PC-9 (cell line): ENCODE measurements around the gene HOXD11. TPM values are rescaled to one million over a fixed set of nuclear protein-coding genes. Genes with fewer than 3 reads are reported as not detected.

Source experiments
- BruUV-seq: library from RNA; stranded (reverse); fragments of 400-500 nt; replicated peaks from 2 replicates; lab custom pipeline; 2021; lab: Mats Ljungman, UMichigan
- CTCF ChIA-PET: fragments of 300-600 bp; sonication (Branson Sonifier 250); formaldehyde crosslinking; loops from one replicate; lab custom pipeline; 2022; ENCODE audit warnings: antibody characterized with exemption; lab: Charles Lee
- POLR2A ChIA-PET: fragments of 300-600 bp; sonication (Branson Sonifier 250); formaldehyde crosslinking; loops from one replicate; lab custom pipeline; 2022; ENCODE audit warnings: antibody characterized with exemption; ENCODE audit not compliant: unreplicated experiment; lab: Charles Lee
- DNase-seq, 2 experiments: peaks; one replicate each; pipeline versions ENCODE4 v3.0.0 to v3.0.0-alpha.2; 2015 to 2022; ENCODE audit warnings: mixed read lengths in 1 of 2
- H2AFZ ChIP-seq: fragments of 200-600 bp; sonication (generic); 2 replicates; pipeline ENCODE4 v1.8.1; 2017; ENCODE audit warnings: antibody characterized with exemption
- H3F3A ChIP-seq: fragments of 200-600 bp; sonication (generic); 2 replicates; pipeline ENCODE4 v1.8.1; 2017; ENCODE audit warnings: antibody characterized with exemption, mild to moderate bottlenecking, low read depth; ENCODE audit not compliant: insufficient read depth
- H3K27ac ChIP-seq: fragments of 200-600 bp; sonication (generic); 2 replicates; pipeline ENCODE4 v1.6.1; 2016; ENCODE audit warnings: mixed run types
- H3K27me3 ChIP-seq: fragments of 200-600 bp; sonication (generic); 2 replicates; pipeline ENCODE4 v1.6.1; 2016; ENCODE audit warnings: low read depth, mixed run types; ENCODE audit not compliant: insufficient read depth
- H3K36me3 ChIP-seq: fragments of 200-600 bp; sonication (generic); 2 replicates; pipeline ENCODE4 v1.6.1; 2016; ENCODE audit warnings: low read depth, mixed run types
- H3K4me1 ChIP-seq: fragments of 200-600 bp; sonication (generic); replicated peaks from 2 replicates; pipeline ENCODE4 v1.6.1; 2016; ENCODE audit warnings: mixed run types; ENCODE audit not compliant: insufficient read depth
- H3K4me2 ChIP-seq: fragments of 200-600 bp; sonication (generic); 2 replicates; pipeline ENCODE4 v1.6.1; 2017; ENCODE audit warnings: mixed run types
- H3K4me3 ChIP-seq: fragments of 200-600 bp; sonication (generic); 2 replicates; pipeline ENCODE4 v1.6.1; 2016; ENCODE audit warnings: mixed run types
- H3K79me2 ChIP-seq: fragments of 200-600 bp; sonication (generic); 2 replicates; pipeline ENCODE4 v1.6.1; 2017; ENCODE audit warnings: low read depth, mixed run types
- H3K9me2 ChIP-seq: fragments of 200-600 bp; sonication (generic); 2 replicates; pipeline ENCODE4 v1.8.1; 2017; ENCODE audit warnings: mild to moderate bottlenecking; ENCODE audit not compliant: insufficient read depth
- H3K9me3 ChIP-seq: fragments of 200-600 bp; sonication (generic); 2 replicates; pipeline ENCODE4 v1.8.1; 2016; ENCODE audit warnings: low read depth; ENCODE audit not compliant: insufficient read depth
- H4K20me1 ChIP-seq: fragments of 200-600 bp; sonication (generic); 2 replicates; pipeline ENCODE4 v1.8.1; 2017; ENCODE audit not compliant: insufficient read depth
- CTCF ChIP-seq: fragments of 200-600 bp; sonication (generic); conservative IDR thresholded peaks from 2 replicates; pipeline ENCODE4 v1.6.1; 2017; ENCODE audit warnings: mixed run types, antibody characterized with exemption, mild to moderate bottlenecking, moderate library complexity
- EZH2 ChIP-seq: fragments of 200-600 bp; sonication (generic); IDR thresholded peaks from 2 replicates; pipeline ENCODE4 v1.8.0; 2017; ENCODE audit warnings: antibody characterized with exemption, low read depth
- intact Hi-C: fragments of 100-400 bp; cut with micrococcal nuclease; formaldehyde crosslinking; loops from one replicate; pipeline ENCODE4 v1.10.0; 2022; ENCODE audit not compliant: unreplicated experiment
- total RNA-seq: library from RNA; stranded (reverse); gene quantifications from 2 replicates; pipeline ENCODE4 v1.2.3, GENCODE V29; 2021

HOXD11 gene
- total RNA-seq, 1 experiment from 2014 or later = not detected

GRCh38 chr2:176140513-176141317 lies 33.6 kb downstream of the HOXD11 start:
- no peak overlapping the region for H3K27ac ChIP-seq
- H3K36me3 ChIP-seq = no peaks in the 10 kb centered on the region
- no peak overlapping the region for H2AFZ ChIP-seq
- H3K4me3 ChIP-seq = no peak overlapping the region
- no peaks in the 10 kb centered on the region for H3K9me2 ChIP-seq
- ChIA-PET CTCF (interaction anchor here (0.6 to 1.7 kb wide), 9 partner anchors 254 to 594 kb away, joined by 4 to 23 read pairs (median 6); no protein-coding TSS in a partner anchor), POLR2A (interaction anchor here (0.7 kb wide), 1 partner anchor 1007 kb away, joined by 3 read pairs; no protein-coding TSS in a partner anchor)
- H3F3A ChIP-seq = no peaks in the 10 kb centered on the region
- DNase-seq = peak in 1 of 2 experiments; percentile 60
- intact Hi-C loops = loop anchor here (2.0 to 5.0 kb wide), 2 partner anchors 414 to 1007 kb away; no protein-coding TSS in a partner anchor
- no peaks in the 10 kb centered on the region for H3K4me1 ChIP-seq
- H3K9me3 ChIP-seq = no peaks in the 10 kb centered on the region
- H3K4me2 ChIP-seq = no peak overlapping the region
- peaks cover 29% of the 10 kb centered on the region; the same call in 1 of the 2 replicates for H3K27me3 ChIP-seq
- BruUV-seq = no TSS peak
- TF ChIP-seq EZH2 (no peak), CTCF (peak; percentile 44)
- H4K20me1 ChIP-seq = no peaks in the 10 kb centered on the region
- no peaks in the 10 kb centered on the region for H3K79me2 ChIP-seq

- no peaks in the 10 kb centered on the region for H3K9me2 ChIP-seq
- no peak overlapping the region for H3K4me2 ChIP-seq
- CTCF ChIA-PET = no interaction called here
- H3K79me2 ChIP-seq = no peaks in the 10 kb centered on the region
- H4K20me1 ChIP-seq = no peaks in the 10 kb centered on the region
- BruUV-seq = no TSS peak
- intact Hi-C loops = loop anchor here (5.0 kb wide), 1 partner anchor 1005 kb away; no protein-coding TSS in a partner anchor
- no peak for DNase-seq
- no peaks in the 10 kb centered on the region for H3K9me3 ChIP-seq
- H3K36me3 ChIP-seq = no peaks in the 10 kb centered on the region
- H3K4me1 ChIP-seq = no peaks in the 10 kb centered on the region
- peaks cover 45% of the 10 kb centered on the region for H3K27me3 ChIP-seq
- no peaks in the 10 kb centered on the region for H3F3A ChIP-seq
- H3K27ac ChIP-seq = no peak overlapping the region
- no peak for TF ChIP-seq CTCF
- no peak for TF ChIP-seq EZH2
- no peak overlapping the region for H3K4me3 ChIP-seq
- no peak overlapping the region for H2AFZ ChIP-seq
- POLR2A ChIA-PET = no interaction called here
Observed at GRCh38 chr2:176142281-176142680, 35.2 kb downstream of the HOXD11 start.

GRCh38 chr2:176145085-176145969 lies 38.2 kb downstream of the HOXD11 start:
- no peak for TF ChIP-seq EZH2
- TF ChIP-seq CTCF = no peak
- no TSS peak for BruUV-seq
- CTCF ChIA-PET = interaction anchor here (2.0 kb wide), 1 partner anchor 509 kb away, joined by 6 read pairs; no protein-coding TSS in a partner anchor

More at GRCh38 chr2:176145085-176145969, 38.2 kb downstream of the HOXD11 start:
- Histone ChIP-seq H3K4me1 (no peaks in the 10 kb centered on the region), H3K4me2 (no peak overlapping the region), H3K27me3 (peaks cover 68% of the 10 kb centered on the region), H3K27ac (no peak overlapping the region), H3K4me3 (no peak overlapping the region), H3K36me3 (no peaks in the 10 kb centered on the region), H3K9me3 (no peaks in the 10 kb centered on the region), H3F3A (no peaks in the 10 kb centered on the region), H3K79me2 (no peaks in the 10 kb centered on the region), H3K9me2 (no peaks in the 10 kb centered on the region), H4K20me1 (no peaks in the 10 kb centered on the region), H2AFZ (no peak overlapping the region)
- intact Hi-C loops = no loop called here
- DNase-seq = no peak
- POLR2A ChIA-PET = no interaction called here
